HG02642 (cell line): Measurements from ENCODE around the gene ZP3.
"Not testable (repeated sequence)": the region's sequence is repeated elsewhere in the genome, so short reads cannot be mapped to it uniquely, and the experiment has no call there.

Experiments used
- ATAC-seq: cut with Tn5 transposase; IDR thresholded peaks from one replicate; pipeline ENCODE4 v1.9.1; 2021; ENCODE audit warnings: mild to moderate bottlenecking; ENCODE audit not compliant: unreplicated experiment, poor library complexity

Gene ZP3

GRCh38 chr7:76424413-76425111 is at the start of gene ZP3:
Gene ZP3, plus strand, starts transcription at chr7:76424950. Its CDS starts 15 bp downstream, at chr7:76424965.
- ATAC-seq, result peak; percentile 76

- no peak for ATAC-seq
Measured at GRCh38 chr7:76375251-76375650, 49.5 kb upstream of the ZP3 start.

DNA sequence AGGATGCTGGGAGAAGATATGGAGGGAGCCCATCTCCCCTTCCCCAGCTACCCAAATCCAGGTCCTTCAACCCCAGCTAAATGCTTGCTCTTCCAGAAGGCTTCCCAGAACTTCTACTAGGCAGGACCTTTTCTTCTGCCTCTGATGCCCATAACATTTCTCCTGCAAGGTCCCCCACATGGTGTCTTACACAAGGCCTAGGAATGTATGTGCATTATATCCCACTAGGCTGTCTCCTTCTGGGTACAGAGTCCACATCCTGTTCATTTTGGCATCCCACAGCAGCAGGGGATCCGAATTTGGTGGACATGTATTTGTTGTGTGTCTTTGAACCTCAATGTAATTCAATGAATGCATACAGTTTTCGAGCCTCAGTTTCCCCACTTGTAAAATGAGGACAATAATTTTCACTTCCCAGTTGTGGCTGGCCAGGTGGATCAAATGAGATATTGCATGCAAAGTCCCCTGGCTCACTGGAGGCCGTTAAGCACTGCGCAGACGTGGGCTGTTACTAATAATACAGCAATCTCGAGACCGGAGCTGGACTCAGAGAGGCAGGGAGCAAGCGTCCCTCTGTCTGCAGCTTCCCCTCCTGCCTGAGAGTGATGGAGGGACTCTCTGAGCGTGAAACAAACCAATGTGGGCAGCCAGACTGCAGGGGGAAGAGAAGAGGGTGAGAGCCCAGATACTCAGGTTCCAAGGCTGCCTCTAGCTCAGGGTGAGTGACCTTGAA is 47.4 kb upstream of the ZP3 start:
- no peak for ATAC-seq

DNA sequence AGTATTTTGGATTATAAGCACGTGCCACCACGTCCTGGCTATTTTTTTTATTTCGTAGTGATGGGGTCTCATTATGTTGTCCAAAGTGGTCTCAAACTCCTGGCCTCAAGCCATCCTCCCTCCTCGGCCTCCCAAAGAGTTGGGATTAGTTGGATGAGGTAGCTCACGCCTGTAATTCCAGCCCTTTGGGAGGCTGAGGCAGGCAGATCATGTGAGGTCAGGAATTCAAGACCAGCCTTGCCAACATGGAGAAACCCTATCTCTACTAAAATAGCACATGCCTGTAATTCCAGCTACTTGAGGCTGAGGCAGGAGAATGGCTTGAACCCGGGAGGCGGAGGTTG is 44.2 kb upstream of the ZP3 start:
- ATAC-seq, result no peak

DNA sequence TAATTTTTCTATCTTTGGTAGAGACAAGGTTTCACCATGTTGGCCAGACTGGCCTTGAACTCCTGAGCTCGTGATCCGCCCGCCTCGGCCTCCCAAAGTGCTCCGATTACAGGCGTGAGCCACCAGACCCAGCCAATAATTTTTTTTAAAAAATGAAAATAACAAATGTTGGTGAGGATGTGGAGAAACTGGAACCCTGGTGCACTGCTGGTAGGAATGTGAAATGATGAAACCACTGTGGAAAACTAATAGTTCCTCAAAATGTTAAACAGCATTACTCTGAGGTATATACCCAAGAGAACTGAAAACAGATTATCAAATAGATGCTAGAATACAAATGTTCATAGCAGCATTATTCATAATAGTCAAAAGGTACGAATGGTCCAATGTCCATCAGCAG is 42.9 kb upstream of the ZP3 start:
- no peak for ATAC-seq

GRCh38 chr7:76383089-76383944 is 41.4 kb upstream of the ZP3 start:
- ATAC-seq, result no peak

- no peak for ATAC-seq
Measured at GRCh38 chr7:76386691-76387260, 38.0 kb upstream of the ZP3 start.

- not testable (repeated sequence) for ATAC-seq
Measured at GRCh38 chr7:76387789-76388188, 37.0 kb upstream of the ZP3 start.

DNA sequence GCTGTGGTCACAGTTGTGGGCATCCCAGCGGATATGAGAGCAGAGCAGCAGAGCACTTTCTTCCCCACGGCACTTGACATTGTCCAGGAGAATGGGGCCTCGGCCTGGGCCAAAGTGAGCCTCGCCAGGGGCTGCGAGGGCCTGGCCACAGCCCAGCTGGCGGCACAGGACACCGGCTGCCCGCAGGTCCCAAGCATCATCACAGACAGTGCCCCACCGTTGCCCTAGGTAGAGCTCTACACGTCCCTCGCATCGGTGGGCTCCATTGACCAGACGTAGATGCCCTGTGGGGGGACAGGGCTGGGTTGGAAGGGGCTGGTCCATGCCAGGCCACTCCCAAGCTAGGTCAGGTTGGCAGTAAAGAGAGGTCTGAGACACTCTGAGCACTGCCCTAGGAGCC is 34.7 kb upstream of the ZP3 start:
- no peak for ATAC-seq

DNA sequence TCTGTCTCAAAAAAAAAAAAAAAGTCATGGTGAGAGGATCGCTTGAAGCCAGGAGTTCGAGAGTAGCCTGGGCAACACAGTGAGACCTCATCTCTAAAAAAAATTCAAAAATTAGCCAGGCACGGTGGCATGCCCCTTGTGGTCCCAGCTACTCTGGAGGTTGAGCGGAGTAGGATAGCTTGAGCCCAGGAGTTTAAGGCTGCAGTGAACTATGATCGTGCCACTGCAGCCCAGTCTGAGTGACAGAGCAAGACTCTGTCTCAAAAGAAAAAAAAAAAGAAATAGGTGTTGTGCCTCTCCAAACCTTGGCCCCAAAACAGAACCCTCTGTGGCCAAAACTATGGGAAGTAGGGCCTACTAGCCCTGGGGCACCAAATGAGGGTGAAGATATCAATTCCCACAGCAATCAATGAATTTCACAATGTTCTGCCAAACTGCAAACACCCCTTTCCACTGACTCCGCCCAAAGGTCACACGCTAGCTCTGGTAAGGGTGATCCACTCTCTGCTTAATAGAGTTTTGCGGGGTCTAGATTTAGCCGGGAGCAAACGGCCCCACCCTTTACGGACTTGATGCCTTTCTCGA is 32.1 kb upstream of the ZP3 start:
- no peak for ATAC-seq

DNA sequence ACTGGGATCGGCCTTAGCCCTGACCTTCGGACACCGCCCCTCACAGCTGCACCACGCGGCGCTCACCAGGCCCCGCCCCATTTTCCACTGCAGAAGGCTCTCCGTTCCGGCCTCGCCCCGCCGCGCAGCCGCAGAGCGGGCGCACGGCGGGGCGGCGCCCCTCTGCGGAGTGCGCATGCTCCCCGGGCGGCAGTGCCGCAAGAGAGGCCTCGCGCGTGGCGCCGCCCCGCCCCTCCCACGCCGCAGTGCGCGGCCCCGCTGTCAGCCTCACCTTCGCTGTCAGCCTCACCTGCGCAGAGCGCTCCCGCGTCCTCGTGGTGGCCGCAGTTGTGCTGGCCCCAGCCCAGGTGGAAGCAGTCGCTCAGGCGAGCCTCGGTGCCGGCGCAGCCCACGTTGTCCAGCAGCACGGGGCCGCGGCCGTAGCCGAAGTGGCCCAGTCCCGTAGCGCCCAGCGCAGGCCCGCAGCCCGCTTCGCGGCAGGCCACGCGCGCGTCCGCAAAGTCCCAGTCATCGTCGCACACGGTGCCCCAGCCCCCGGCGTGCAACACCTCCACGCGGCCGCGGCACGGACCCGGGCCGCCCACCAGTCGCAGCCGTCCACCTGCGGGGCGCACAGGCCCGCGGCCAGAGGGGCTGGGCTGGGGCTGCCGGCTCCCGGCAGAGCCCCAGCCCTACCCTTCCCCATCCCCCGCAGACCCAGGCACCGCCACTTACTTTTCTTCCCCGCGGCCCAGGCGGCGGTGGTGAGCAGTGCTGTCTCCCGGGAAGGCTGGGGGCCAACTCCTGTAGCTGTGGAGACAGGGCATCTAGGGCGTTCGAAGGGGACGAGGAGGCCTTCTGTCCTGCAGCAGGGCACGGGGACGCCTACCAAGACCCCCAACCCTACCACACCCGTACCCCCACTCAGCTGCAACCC is 31.4 kb upstream of the ZP3 start:
- peak; percentile 89 for ATAC-seq

- ATAC-seq, result no peak
Measured at GRCh38 chr7:76394957-76395356, 29.8 kb upstream of the ZP3 start.

GRCh38 chr7:76395605-76395964 is 29.2 kb upstream of the ZP3 start:
- ATAC-seq, result not testable (repeated sequence)

GRCh38 chr7:76395965-76396726 is 28.6 kb upstream of the ZP3 start:
- ATAC-seq, result no peak

DNA sequence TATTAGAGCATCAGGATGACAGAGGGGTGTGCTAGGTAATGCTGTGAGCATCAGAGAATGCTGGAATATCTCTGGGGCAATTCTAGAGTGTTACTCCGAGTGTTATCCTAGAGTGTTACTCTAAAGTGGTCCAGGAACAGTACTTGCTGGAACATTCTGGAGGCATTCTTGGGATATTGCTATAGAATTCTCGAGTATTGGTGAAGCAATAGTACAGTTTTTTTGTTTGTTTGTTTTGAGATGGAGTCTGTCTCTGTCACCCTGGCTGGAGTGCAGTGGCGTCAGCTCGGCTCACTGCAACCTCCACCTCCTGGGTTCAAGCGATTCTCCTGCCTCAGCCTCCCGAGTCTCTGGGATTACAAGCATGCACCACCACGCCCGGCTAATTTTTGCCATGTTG is 27.9 kb upstream of the ZP3 start:
- no peak for ATAC-seq

DNA sequence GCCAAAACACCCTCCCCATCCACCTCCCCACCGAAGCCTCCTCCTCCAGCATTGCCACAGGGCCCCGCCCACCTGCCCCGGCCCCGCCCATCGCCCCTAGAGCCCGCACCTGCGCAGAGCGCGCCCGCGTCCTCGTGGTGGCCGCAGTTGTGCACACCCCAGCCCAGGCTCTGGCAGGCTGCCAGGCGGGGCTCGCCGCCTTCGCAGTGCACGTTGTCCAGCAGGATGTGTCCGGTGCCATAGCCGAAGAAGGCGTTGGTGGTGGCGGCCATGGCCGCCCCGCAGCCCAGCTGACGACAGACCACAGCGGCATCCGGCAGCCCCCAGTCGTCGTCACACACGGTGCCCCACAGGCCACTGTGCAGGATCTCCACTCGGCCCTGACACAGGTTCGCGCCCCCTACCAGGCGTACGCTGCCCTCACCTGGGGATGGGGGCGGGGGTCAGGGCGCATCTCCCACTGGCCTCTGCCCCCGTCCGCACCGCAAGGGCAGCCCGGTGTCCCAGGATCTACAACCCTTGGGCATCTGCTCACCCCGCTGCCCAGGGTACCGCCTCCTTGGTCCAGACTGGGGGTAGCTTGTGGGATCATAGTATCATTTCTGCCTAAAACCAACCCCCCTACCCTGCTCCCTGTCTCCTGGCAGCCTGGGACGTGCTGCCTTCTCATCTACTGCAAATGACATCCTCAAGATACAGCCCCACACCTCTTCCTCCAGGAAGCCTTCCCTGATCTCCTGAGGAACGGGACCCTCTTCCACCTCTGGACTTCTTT is 27.2 kb upstream of the ZP3 start:
- peak; percentile 26 for ATAC-seq

DNA sequence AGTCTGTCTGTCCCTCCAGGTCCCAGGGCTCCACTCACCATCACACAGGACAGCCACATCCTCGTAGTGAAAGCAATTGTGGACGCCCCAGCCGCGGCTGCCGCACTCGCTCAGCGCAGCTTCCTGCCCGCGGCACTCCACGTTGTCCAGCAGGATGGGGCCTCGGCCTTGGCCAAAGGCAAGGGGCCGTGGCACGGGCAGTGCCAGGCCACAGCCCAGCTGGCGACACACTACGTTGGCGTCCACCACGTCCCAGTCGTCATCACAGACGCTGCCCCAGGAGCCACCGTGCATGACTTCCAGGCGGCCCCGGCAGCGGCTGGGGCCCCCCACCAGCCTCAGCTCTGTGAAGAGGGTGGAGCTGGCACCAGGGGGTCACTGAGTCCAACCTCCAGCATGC is 24.5 kb upstream of the ZP3 start:
- ATAC-seq, result no peak

DNA sequence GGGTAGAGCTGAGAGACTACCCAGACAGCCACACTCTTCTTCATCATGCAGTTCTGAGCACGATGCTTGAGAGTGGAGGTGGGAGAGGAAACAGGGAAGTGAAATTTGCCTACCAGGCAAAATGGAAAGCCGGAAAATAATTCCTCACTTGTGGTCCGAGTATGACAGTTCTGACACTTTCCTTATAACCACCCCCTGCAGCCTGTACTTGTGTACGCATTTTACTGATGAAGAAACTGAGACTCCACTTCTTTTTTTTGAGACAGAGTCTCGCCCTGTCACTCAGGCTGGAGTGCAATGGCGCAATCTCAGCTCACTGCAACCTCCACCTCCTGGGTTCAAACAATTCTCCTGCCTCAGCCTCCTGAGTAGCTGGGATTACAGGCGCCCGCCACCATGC is 21.7 kb upstream of the ZP3 start:
- not testable (repeated sequence) for ATAC-seq
